Esophagus (tissue), 2 donors: Measurements from ENCODE around the gene CDYL. TPM values are rescaled to one million over a fixed set of nuclear protein-coding genes. Genes with fewer than 3 reads are reported as not detected.

Source experiments
- H3K27ac ChIP-seq, 2 donors: one replicate each; pipeline ENCODE4 v1.5.1; 2013; ENCODE audit warnings: low read depth in 2 of 2, mild to moderate bottlenecking in 2 of 2, inconsistent platforms in 1 of 2, low read length in 1 of 2, moderate library complexity in 1 of 2
- H3K27me3 ChIP-seq, 2 donors: one replicate each; pipeline ENCODE4 v1.6.1; 2013; ENCODE audit warnings: low read length in 2 of 2, control low read depth in 1 of 2, mild to moderate bottlenecking in 1 of 2; ENCODE audit not compliant: insufficient read depth in 2 of 2, control insufficient read depth in 1 of 2
- H3K36me3 ChIP-seq, 2 donors: one replicate each; pipeline ENCODE4 v1.6.1; 2013; ENCODE audit warnings: low read length in 1 of 2; ENCODE audit not compliant: control insufficient read depth in 2 of 2, insufficient read depth in 2 of 2
- H3K4me1 ChIP-seq, 2 donors: one replicate each; pipeline ENCODE4 v1.6.1; 2013; ENCODE audit warnings: low read length in 1 of 2; ENCODE audit not compliant: control insufficient read depth in 2 of 2, insufficient read depth in 2 of 2
- H3K4me3 ChIP-seq, 2 donors: one replicate each; pipeline ENCODE4 v1.5.1; 2013; ENCODE audit warnings: low read length in 2 of 2, mild to moderate bottlenecking in 2 of 2, low read depth in 1 of 2, moderate library complexity in 1 of 2
- H3K9me3 ChIP-seq, 2 donors: one replicate each; pipeline ENCODE4 v1.6.1; 2013; ENCODE audit warnings: mild to moderate bottlenecking in 2 of 2, low read depth in 1 of 2, low read length in 1 of 2, moderate library complexity in 1 of 2; ENCODE audit not compliant: control insufficient read depth in 2 of 2, insufficient read depth in 1 of 2
- WGBS, 2 donors: extraction: QIAGEN DNeasy Blood & Tissue Kit; methylation state at CpG; one replicate each; pipeline ENCODE4 v1.1.7; 2013; 5-methylcytosine and 5-hydroxymethylcytosine counted together
- polyA plus RNA-seq, 2 donors: library from polyadenylated mRNA; stranded (reverse); fragments of 200-250 nt; gene quantifications; one replicate each; pipeline ENCODE4 v1.2.3, GENCODE V29; 2013
- donor health status: healthy with polysubstance abuse.
- donor health status: Bipolar disorder and iron deficiency.

CDYL gene
- polyA plus RNA-seq, 2 donors, result 9.0 to 10.5 TPM

GRCh38 chr6:4808396-4808795 lies 32.2 kb downstream of the CDYL start:
- Histone ChIP-seq H3K4me3 (no peak overlapping the region), H3K36me3 (no peaks in the 10 kb centered on the region), H3K9me3 (no peaks in the 10 kb centered on the region), H3K27me3 (no peaks in the 10 kb centered on the region), H3K27ac (no peak overlapping the region), H3K4me1 (peaks cover 2 to 3% of the 10 kb centered on the region in 2 donors)
- 95 to 98% methylated on average over 6 of the region's 6 CpGs for WGBS, 2 donors

- no peak overlapping the region for H3K4me3 ChIP-seq
- H3K4me1 ChIP-seq, result peaks cover 0 to 3% of the 10 kb centered on the region in 2 donors
- no peaks in the 10 kb centered on the region for H3K27me3 ChIP-seq
- H3K27ac ChIP-seq, result no peak overlapping the region
- WGBS, 2 donors, result 55 to 69% methylated on average over 5 of the region's 5 CpGs
- no peaks in the 10 kb centered on the region for H3K9me3 ChIP-seq
- no peaks in the 10 kb centered on the region for H3K36me3 ChIP-seq
These were observed 34.1 kb downstream of the CDYL start for GRCh38 chr6:4809999-4810918.

GRCh38 chr6:4812068-4812467 lies 35.9 kb downstream of the CDYL start:
- Histone ChIP-seq H3K4me1 (no peaks in the 10 kb centered on the region), H3K27me3 (no peaks in the 10 kb centered on the region), H3K27ac (no peak overlapping the region), H3K4me3 (no peak overlapping the region), H3K9me3 (no peaks in the 10 kb centered on the region), H3K36me3 (no peaks in the 10 kb centered on the region)
- WGBS, 2 donors, result 76 to 78% methylated on average over 4 of the region's 4 CpGs

GRCh38 chr6:4813055-4813454 lies 36.9 kb downstream of the CDYL start:
- Histone ChIP-seq H3K27ac (no peak overlapping the region), H3K4me1 (no peaks in the 10 kb centered on the region), H3K27me3 (no peaks in the 10 kb centered on the region), H3K4me3 (no peak overlapping the region), H3K36me3 (no peaks in the 10 kb centered on the region), H3K9me3 (no peaks in the 10 kb centered on the region)
- 98% methylated on average over 8 of the region's 8 CpGs for WGBS, 2 donors

- Histone ChIP-seq H3K36me3 (no peaks in the 10 kb centered on the region), H3K9me3 (no peaks in the 10 kb centered on the region), H3K4me1 (no peaks in the 10 kb centered on the region), H3K27me3 (no peaks in the 10 kb centered on the region), H3K27ac (no peak overlapping the region), H3K4me3 (no peak overlapping the region)
These were observed 38.0 kb downstream of the CDYL start for GRCh38 chr6:4814212-4814611.

- Histone ChIP-seq H3K4me1 (no peaks in the 10 kb centered on the region), H3K27me3 (no peaks in the 10 kb centered on the region)
- WGBS, 2 donors, result 71 to 80% methylated on average over 2 of the region's 2 CpGs
These were observed 38.8 kb downstream of the CDYL start for GRCh38 chr6:4814987-4815386.

GRCh38 chr6:4815584-4815983 lies 39.4 kb downstream of the CDYL start:
- Histone ChIP-seq H3K4me1 (no peaks in the 10 kb centered on the region), H3K4me3 (no peak overlapping the region), H3K27me3 (no peaks in the 10 kb centered on the region), H3K9me3 (no peaks in the 10 kb centered on the region), H3K27ac (no peak overlapping the region), H3K36me3 (no peaks in the 10 kb centered on the region)
- 98 to 99% methylated on average over 2 of the region's 2 CpGs for WGBS, 2 donors

More at GRCh38 chr6:4814987-4815386, 38.8 kb downstream of the CDYL start:
- Histone ChIP-seq H3K9me3 (no peaks in the 10 kb centered on the region), H3K27ac (no peak overlapping the region), H3K4me3 (no peak overlapping the region), H3K36me3 (no peaks in the 10 kb centered on the region)

- no peaks in the 10 kb centered on the region for H3K27me3 ChIP-seq
- no peaks in the 10 kb centered on the region for H3K4me1 ChIP-seq
- H3K36me3 ChIP-seq, result no peaks in the 10 kb centered on the region
- 86 to 95% methylated on average over 2 of the region's 2 CpGs for WGBS, 2 donors
- H3K27ac ChIP-seq, result no peak overlapping the region
- H3K4me3 ChIP-seq, result no peak overlapping the region
- no peaks in the 10 kb centered on the region for H3K9me3 ChIP-seq
These were observed 40.7 kb downstream of the CDYL start for GRCh38 chr6:4816904-4817303.

GRCh38 chr6:4817551-4817950 lies 41.3 kb downstream of the CDYL start:
- Histone ChIP-seq H3K9me3 (no peaks in the 10 kb centered on the region), H3K27me3 (no peaks in the 10 kb centered on the region), H3K4me1 (no peaks in the 10 kb centered on the region), H3K27ac (no peak overlapping the region), H3K36me3 (no peaks in the 10 kb centered on the region), H3K4me3 (no peak overlapping the region)
- 57 to 62% methylated on average over 4 of the region's 4 CpGs for WGBS, 2 donors
